ENCODE data around the gene ABCA13. TPM values are rescaled to one million over a fixed set of nuclear protein-coding genes. Genes with fewer than 3 reads are reported as not detected.

The ABCA13 gene
- total RNA-seq, 1 donor from 2014 or later: not detected

DNA sequence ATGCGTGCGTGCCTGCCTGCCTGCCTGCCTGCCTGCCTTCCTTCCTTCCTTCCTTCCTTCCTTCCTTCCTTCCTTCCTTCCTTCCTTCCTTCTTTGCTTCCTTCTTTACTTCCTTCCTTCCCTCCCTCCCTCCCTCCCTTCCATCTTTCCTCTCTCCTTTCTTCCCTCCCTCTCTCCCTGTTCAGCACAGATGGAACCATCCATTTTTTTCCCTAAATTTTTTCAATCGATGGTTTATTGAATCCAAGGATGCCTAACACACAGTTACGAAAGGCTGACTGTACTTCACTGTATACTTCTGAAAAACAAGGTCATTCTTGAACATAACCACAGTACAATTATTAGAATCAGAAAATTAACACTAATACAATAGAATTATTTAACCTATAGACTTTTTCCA is 53.8 kb downstream of the ABCA13 start:
- DNase-seq (ENCODE audit: low read depth in 2 of 2): no peak

GRCh38 chr7:48237354-48237753 is 66.1 kb downstream of the ABCA13 start:
- no peak for DNase-seq (ENCODE audit: low read depth in 2 of 2)

- no peak for DNase-seq (ENCODE audit: low read depth in 2 of 2)
Observed at GRCh38 chr7:48242846-48243245, 71.6 kb downstream of the ABCA13 start.

DNA sequence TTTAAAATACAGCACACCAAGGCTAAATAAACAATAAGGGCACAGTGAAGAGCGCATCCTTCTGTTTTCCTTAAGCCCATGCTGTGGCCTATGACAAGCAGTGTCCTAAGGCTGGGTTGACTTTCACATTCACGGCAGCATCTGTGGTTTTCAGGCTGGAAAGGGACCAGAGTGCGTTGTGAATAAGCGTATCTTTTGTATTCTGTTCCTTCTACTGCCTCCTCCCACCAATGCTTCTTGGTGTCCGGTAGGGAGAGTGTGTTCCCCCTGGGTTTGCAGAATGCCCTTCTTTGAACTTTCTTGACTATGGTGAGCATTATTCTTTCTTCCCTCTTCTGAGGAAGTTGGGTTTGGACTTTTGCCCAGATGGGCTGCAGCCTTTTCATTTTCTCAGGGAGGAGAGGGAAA is 73.6 kb downstream of the ABCA13 start:
- DNase-seq (ENCODE audit: low read depth in 2 of 2): peak in 1 of 2 donors; percentile 44

DNA sequence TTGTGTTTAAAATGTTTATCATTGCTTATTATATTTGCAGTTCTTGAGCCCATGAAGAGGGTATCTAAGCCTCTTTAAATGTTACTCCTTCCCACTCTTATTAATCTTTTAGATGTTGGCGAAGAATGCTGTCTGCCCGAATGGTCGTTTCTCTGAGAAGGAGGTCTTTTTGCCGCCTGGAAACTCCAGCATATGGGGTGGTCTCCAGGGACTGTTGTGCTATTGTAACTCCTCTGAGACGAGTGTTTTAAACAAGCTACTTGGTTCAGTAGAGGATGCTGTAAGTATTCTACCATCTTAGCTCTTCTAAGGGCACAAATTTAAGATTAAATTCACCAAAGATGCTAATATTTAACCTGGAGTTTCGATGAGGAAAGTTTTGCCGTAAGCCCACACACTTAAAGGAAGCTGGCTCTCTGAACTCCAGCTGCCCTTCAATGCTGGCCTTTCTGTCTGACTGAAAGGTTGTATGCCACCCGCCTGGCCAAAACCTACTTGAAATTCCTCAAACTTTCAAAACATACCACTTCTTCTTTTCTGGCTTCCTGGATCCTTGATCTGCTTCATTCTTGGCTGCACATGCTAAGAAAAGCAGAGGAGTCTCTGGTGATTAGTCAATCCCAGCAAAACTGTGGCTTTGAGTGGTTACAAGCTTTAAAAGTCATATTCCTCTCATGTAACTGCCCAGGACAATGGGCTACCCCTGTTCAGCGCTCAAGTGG is 74.7 kb downstream of the ABCA13 start:
- DNase-seq (ENCODE audit: low read depth in 2 of 2): no peak

DNA sequence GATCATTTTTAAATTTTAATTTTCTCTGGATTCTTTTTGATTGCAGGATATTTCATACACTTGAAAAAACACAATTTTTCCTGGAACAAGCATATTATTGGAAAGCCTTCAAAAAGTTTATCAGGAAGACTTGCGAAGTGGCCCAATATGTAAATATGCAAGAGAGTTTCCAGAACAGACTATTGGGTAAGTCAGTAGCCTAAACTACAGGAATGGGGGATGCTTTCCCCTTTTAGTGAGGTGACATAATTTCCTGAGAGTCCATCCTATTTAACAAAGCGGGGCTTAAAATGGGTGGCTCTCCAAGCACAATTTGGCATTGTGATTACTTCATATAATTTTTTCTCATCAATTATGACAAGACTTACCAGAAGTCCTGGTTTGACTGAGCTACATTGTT is 77.9 kb downstream of the ABCA13 start:
- no peak for DNase-seq (ENCODE audit: low read depth in 2 of 2)

DNA sequence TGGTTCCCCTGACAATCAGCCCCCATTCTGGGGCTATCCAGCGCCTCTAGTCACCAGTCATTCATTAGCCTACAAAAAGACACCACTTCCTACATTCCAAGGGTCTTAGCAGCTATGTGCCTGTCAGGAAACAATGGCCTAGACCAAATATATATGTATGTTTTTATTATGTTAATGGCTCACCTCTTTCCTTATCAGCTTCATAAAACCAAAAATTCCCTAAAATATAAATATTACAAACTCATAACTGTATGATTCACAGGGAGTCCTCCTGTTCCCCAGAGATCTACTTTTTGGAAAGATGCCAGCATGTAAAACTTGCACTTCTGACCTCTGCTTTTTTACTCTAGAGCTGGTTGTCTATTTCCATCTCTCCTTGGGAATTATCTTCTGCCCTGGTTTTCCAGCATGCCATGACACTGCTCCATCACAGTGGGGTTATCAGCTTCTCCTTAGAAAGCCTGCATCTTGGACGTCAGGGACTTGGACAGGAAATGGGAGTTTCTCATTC is 79.2 kb downstream of the ABCA13 start:
- peak in 1 of 2 donors; percentile 30 for DNase-seq (ENCODE audit: low read depth in 2 of 2)

- DNase-seq (ENCODE audit: low read depth in 2 of 2): no peak
Observed at GRCh38 chr7:48251766-48252165, 80.5 kb downstream of the ABCA13 start.

GRCh38 chr7:48252995-48253394 is 81.7 kb downstream of the ABCA13 start:
- DNase-seq (ENCODE audit: low read depth in 2 of 2): no peak

DNA sequence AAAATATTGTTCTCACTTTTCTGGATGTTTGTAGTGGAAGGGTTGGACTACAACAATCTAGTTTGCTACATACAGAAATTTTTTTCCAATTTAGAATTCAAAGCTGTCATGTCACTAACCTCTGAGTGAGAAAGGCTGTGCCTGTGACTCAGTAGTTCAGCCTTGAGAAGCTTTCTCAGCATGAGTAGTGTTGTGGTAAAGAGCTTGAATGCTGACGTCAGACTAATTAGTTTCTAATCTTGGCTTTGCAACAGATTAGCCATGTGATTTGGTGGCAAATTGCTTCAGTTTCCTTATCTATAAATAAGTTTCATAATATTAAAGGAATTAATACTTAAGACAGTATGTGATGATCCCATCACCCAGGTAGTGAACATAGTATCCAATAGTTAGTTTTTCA is 83.8 kb downstream of the ABCA13 start:
- peak in 1 of 2 donors; percentile 7 for DNase-seq (ENCODE audit: low read depth in 2 of 2)

DNA sequence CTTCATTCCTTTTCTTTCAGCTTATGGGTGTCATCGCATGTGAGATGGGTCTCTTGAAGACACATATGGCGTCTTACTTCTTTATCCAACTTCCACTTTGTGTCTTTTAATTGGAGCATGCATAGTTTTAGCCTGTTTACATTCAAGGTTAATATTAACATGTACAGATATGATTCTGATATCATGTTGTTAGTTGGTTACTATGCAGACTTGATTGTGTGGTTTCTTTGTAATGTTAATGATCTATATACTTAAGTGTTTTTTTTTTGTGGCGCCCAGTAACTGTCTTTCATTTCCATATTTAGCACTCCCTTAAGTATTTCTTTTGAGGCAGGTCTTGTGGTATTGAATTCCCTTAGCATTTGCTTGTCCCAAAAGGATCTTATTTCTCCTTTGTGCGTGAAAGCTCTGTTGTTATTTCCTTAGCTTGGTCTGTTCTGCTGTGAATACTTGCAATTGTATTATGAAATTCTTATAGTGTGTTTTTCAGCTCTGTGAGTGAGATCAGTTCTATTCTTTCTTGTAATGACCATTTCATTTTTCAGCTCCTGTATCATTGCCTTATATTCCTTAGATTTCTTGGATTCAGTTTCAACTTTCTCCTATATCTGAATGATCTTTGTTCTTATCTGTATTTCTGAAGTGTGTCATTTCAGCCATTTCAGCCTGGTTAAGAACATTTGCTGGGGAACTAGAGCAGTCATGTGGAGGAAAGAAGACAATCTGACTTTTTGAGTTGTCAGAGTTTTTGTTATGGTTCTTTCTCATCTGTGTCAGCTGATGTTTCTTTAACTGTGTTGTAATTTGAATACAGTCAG is 88.4 kb downstream of the ABCA13 start:
- no peak for DNase-seq (ENCODE audit: low read depth in 2 of 2)

- no peak for DNase-seq (ENCODE audit: low read depth in 2 of 2)
Observed at GRCh38 chr7:48261696-48262095, 90.4 kb downstream of the ABCA13 start.

DNA sequence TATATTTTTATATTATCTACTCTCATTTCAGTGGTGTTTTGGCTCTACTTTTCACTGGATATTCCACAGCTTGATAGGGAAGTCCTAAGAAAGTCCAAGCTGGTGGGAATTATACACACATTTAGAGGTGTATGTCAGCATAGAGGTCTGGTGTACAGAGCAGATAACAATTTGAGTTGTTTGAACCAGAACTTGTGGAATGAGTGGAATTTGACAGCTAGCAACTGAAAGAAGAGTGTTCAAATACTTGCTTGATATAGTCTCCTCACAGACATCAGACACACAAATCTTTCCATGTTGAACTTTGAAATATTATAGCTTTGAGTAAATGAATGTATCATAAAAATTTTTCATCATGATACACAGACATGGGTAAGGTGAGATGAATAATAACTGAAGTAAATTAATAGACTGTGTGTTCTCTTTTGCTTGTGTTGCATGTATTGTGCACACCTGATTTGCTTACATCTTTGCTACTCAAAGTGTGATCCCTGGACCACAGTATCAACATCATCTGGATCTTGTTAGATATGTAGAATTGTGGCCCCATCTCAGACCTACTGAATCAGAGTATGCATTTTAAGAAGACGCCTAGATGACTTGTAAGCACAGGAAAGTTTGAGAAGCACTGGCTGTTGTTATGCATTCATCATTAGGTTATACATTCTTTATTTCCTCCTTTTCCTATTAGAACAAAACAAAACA is 91.5 kb downstream of the ABCA13 start:
- DNase-seq (ENCODE audit: low read depth in 2 of 2): no peak

DNA sequence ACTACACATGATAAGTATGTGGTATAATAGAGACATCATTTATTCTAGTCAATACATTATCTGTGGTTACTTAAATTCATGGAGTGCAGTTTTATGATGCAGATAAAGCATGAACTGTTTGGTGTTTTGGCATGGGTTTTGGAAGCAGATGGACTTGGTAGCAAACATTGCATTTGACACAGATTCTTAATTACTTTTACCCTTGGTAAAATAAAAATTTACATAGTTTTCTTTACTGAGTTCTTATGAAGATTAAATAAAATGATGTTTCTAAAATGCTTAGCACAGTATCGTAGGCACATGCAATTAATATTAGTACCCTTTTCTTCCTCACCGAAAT is 92.0 kb downstream of the ABCA13 start:
- DNase-seq (ENCODE audit: low read depth in 2 of 2): no peak

- DNase-seq (ENCODE audit: low read depth in 2 of 2): no peak
Observed at GRCh38 chr7:48269066-48269465, 97.8 kb downstream of the ABCA13 start.

GRCh38 chr7:48274662-48275061 is 103.4 kb downstream of the ABCA13 start:
- peak in 1 of 2 donors; percentile 2 for DNase-seq (ENCODE audit: low read depth in 2 of 2)

DNA sequence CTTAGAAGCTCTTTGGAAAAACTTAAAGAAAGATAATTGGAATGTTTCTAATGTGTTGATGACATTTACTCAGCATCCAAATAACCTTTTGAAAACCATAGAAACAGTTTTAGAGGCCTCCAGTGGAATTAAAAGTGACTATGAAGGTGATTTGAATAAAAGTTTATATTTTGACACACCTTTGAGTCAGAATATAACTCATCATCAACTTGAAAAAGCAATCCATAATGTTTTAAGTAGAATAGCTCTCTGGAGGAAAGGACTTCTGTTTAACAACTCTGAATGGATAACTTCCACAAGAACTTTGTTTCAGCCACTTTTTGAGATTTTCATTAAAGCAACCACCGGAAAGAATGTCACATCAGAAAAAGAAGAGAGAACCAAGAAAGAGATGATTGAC is 108.2 kb downstream of the ABCA13 start:
- no peak for DNase-seq (ENCODE audit: low read depth in 2 of 2)

- DNase-seq (ENCODE audit: low read depth in 2 of 2): peak in 1 of 2 donors; percentile 10
Observed at GRCh38 chr7:48280100-48280499, 108.8 kb downstream of the ABCA13 start.

DNA sequence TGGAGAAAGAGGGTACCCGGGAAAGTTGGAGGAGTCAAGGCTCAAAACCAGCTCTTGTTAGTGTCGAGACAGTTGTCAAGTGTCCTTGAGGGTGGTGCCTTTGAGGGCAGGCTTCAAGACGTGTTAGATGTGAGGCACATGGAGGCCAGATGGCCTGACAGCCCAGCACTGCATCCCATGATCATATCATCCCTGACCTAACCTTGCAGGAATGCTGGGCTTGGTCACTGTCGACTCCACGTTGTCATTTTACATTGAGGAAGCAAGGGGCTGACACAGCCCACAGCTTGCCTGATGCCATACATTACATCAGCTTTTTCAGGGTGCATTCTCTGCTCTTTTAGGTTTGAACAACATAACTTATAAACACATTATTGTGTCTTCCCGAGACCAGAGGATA is 114.1 kb downstream of the ABCA13 start:
- DNase-seq (ENCODE audit: low read depth in 2 of 2): no peak

GRCh38 chr7:48286836-48287235 is 115.6 kb downstream of the ABCA13 start:
- DNase-seq (ENCODE audit: low read depth in 2 of 2): no peak

GRCh38 chr7:48289656-48290055 is 118.4 kb downstream of the ABCA13 start:
- DNase-seq (ENCODE audit: low read depth in 2 of 2): no peak

GRCh38 chr7:48292949-48293348 is 121.7 kb downstream of the ABCA13 start:
- DNase-seq (ENCODE audit: low read depth in 2 of 2): no peak

All from lung microvascular endothelial cell (primary cell).